HCT116 (cell line): ENCODE results near the gene PDE1C. TPM values are rescaled to one million over a fixed set of nuclear protein-coding genes. Genes with fewer than 3 reads are reported as not detected.

Source experiments
- ATAC-seq: fragments of 200-7000 bp; cut with Tn5 transposase; 2 replicates; pipeline ENCODE4 v1.9.1; 2020; ENCODE audit warnings: mild to moderate bottlenecking, moderate library complexity
- BruUV-seq: library from RNA; stranded (reverse); fragments of 400-500 nt; replicated peaks from 2 replicates; lab custom pipeline; 2021; lab: Mats Ljungman, UMichigan
- CTCF ChIA-PET: fragments of 300-600 bp; sonication (Branson Sonifier 250); formaldehyde crosslinking; loops from one replicate; lab custom pipeline; 2021; ENCODE audit warnings: antibody characterized with exemption; lab: Charles Lee
- POLR2A ChIA-PET: fragments of 300-600, 350-600 bp; sonication (Branson Sonifier 250); formaldehyde crosslinking; loops from one replicate; lab custom pipeline; 2021; ENCODE audit warnings: antibody characterized with exemption; lab: Charles Lee
- RAD21 ChIA-PET, 2 experiments: fragments of 300-600 bp; sonication (Branson Sonifier 250); formaldehyde crosslinking; loops; one replicate each; lab custom pipeline; 2023; ENCODE audit warnings: low total read pairs in 2 of 2; ENCODE audit not compliant: uncharacterized antibody in 2 of 2, unreplicated experiment in 2 of 2, low non-redundant PET in 1 of 2; lab: Charles Lee
- DNase-seq: peaks from one replicate; pipeline ENCODE4 v3.0.0-alpha.2; 2010; ENCODE audit warnings: low read depth, low spot score
- H2AFZ ChIP-seq: fragments of 200-600 bp; shearing (Covaris generic), sonication (generic); 2 replicates; pipeline ENCODE4 v1.6.1; 2017; ENCODE audit warnings: low read depth, mixed run types, mixed read lengths, antibody characterized with exemption, low read length; ENCODE audit not compliant: poor library complexity, severe bottlenecking
- H3K27ac ChIP-seq: 2 replicates; pipeline ENCODE4 v1.5.1; 2012; ENCODE audit warnings: low read depth, low read length
- H3K27me3 ChIP-seq: fragments of 200-600 bp; sonication (generic); 2 replicates; pipeline ENCODE4 v1.6.1; 2016; ENCODE audit warnings: mixed run types, low read length, mixed read lengths; ENCODE audit not compliant: insufficient read depth
- H3K36me3 ChIP-seq, 2 experiments: fragments of 200-500 bp in 1 of 2; fragments of 200-600 bp in 1 of 2; sonication (Bioruptor generic) in 1 of 2; sonication (generic) in 1 of 2; 2 replicates each; pipeline versions ENCODE4 v1.5.1 to v1.6.1; 2014 to 2016; ENCODE audit warnings: low read length in 2 of 2, inconsistent platforms in 1 of 2, mixed read lengths in 1 of 2, mixed run types in 1 of 2; ENCODE audit not compliant: insufficient read depth in 2 of 2, control insufficient read depth in 1 of 2
- H3K4me1 ChIP-seq, 2 experiments: fragments of 200-600 bp in 1 of 2; sonication (generic) in 1 of 2; 2 replicates each; pipeline versions ENCODE4 v1.5.1 to v1.6.1; 2012 to 2017; ENCODE audit warnings: low read length in 2 of 2, inconsistent platforms in 1 of 2, mild to moderate bottlenecking in 1 of 2, mixed read lengths in 1 of 2, mixed run types in 1 of 2, moderate library complexity in 1 of 2; ENCODE audit not compliant: insufficient read depth in 2 of 2, control insufficient read depth in 1 of 2
- H3K4me2 ChIP-seq: fragments of 200-600 bp; sonication (generic); 2 replicates; pipeline ENCODE4 v1.6.1; 2017; ENCODE audit warnings: mixed run types, low read length, mixed read lengths
- H3K4me3 ChIP-seq, 2 experiments: fragments of 200-600 bp in 1 of 2; sonication (generic) in 1 of 2; replicated peaks in 1 of 2; 2 replicates each; pipeline ENCODE4 v1.5.1; 2011 to 2016; ENCODE audit warnings: low read length in 2 of 2, control low read depth in 1 of 2, low read depth in 1 of 2, mild to moderate bottlenecking in 1 of 2, mixed read lengths in 1 of 2, mixed run types in 1 of 2
- H3K79me2 ChIP-seq: fragments of 200-600 bp; sonication (generic); 2 replicates; pipeline ENCODE4 v1.6.1; 2017; ENCODE audit warnings: mild to moderate bottlenecking, mixed run types, low read length, moderate library complexity, mixed read lengths; ENCODE audit not compliant: insufficient read depth
- H3K9ac ChIP-seq: fragments of 200-600 bp; sonication (generic); 2 replicates; pipeline ENCODE4 v1.6.1; 2016; ENCODE audit warnings: low read length, mixed read lengths
- H3K9me2 ChIP-seq: fragments of 200-600 bp; sonication (generic), shearing (Covaris generic); 2 replicates; pipeline ENCODE4 v1.6.1; 2017; ENCODE audit warnings: mixed run types, mild to moderate bottlenecking, moderate library complexity; ENCODE audit not compliant: insufficient read depth
- H3K9me3 ChIP-seq, 2 experiments: fragments of 200-500 bp in 1 of 2; fragments of 200-600 bp in 1 of 2; sonication (Bioruptor generic) in 1 of 2; sonication (generic) in 1 of 2; 2 replicates each; pipeline ENCODE4 v1.6.1; 2014 to 2017; ENCODE audit warnings: low read length in 2 of 2, mixed read lengths in 2 of 2, inconsistent platforms in 1 of 2, low read depth in 1 of 2, mild to moderate bottlenecking in 1 of 2, mixed run types in 1 of 2, moderate library complexity in 1 of 2; ENCODE audit not compliant: control insufficient read depth in 1 of 2, insufficient read depth in 1 of 2
- H4K20me1 ChIP-seq: fragments of 200-600 bp; sonication (generic), shearing (Covaris generic); 2 replicates; pipeline ENCODE4 v1.6.1; 2017; ENCODE audit warnings: mixed run types, mild to moderate bottlenecking, moderate library complexity; ENCODE audit not compliant: insufficient read depth
- CBX3 ChIP-seq: IDR thresholded peaks from 2 replicates; pipeline ENCODE4 v1.6.1; 2012; ENCODE audit warnings: low read depth
- CEBPB ChIP-seq: IDR thresholded peaks from 2 replicates; pipeline ENCODE4 v1.6.1; 2012; ENCODE audit warnings: low read depth
- EGR1 ChIP-seq: IDR thresholded peaks from 2 replicates; pipeline ENCODE4 v1.6.1; 2012; ENCODE audit warnings: low read depth
- ELF1 ChIP-seq: IDR thresholded peaks from 2 replicates; pipeline ENCODE4 v1.6.1; 2012; ENCODE audit warnings: low read depth, borderline replicate concordance
- EZH2 ChIP-seq: fragments of 200-600 bp; sonication (generic); IDR thresholded peaks from 2 replicates; pipeline ENCODE4 v1.6.1; 2017; ENCODE audit warnings: antibody characterized with exemption, mixed run types
- EZH2phosphoT487 ChIP-seq: fragments of 200-600 bp; IDR thresholded peaks from 2 replicates; pipeline ENCODE4 v1.6.1; 2018; ENCODE audit warnings: antibody characterized with exemption, borderline replicate concordance
- FOSL1 ChIP-seq: IDR thresholded peaks from 2 replicates; pipeline ENCODE4 v1.6.1; 2012; ENCODE audit warnings: low read depth
- JUND ChIP-seq: IDR thresholded peaks from 2 replicates; pipeline ENCODE4 v1.6.1; 2012
- POLR2A ChIP-seq: IDR thresholded peaks from 2 replicates; pipeline ENCODE4 v1.7.0; 2011; ENCODE audit warnings: borderline replicate concordance; ENCODE audit not compliant: insufficient read depth, insufficient read length; ENCODE audit errors: extremely low read depth
- POLR2AphosphoS5 ChIP-seq: IDR thresholded peaks from 2 replicates; pipeline ENCODE4 v1.6.1; 2011; ENCODE audit warnings: mild to moderate bottlenecking, low read depth, low read length, moderate library complexity
- RAD21 ChIP-seq: IDR thresholded peaks from 2 replicates; pipeline ENCODE4 v1.6.1; 2012; ENCODE audit warnings: low read depth, mild to moderate bottlenecking
- SIN3A ChIP-seq: IDR thresholded peaks from 2 replicates; pipeline ENCODE4 v1.6.1; 2012; ENCODE audit warnings: low read depth
- SP1 ChIP-seq: IDR thresholded peaks from 2 replicates; pipeline ENCODE4 v1.6.1; 2012; ENCODE audit warnings: low read depth
- SRF ChIP-seq: IDR thresholded peaks from 2 replicates; pipeline ENCODE4 v1.6.1; 2012; ENCODE audit warnings: low read depth
- TCF7L2 ChIP-seq: IDR thresholded peaks from 2 replicates; pipeline ENCODE4 v1.7.0; 2011; ENCODE audit warnings: borderline replicate concordance, inconsistent platforms; ENCODE audit not compliant: insufficient read depth, insufficient read length; ENCODE audit errors: extremely low read depth
- YY1 ChIP-seq: IDR thresholded peaks from 2 replicates; pipeline ENCODE4 v1.6.1; 2011; ENCODE audit warnings: low read length, low read depth, moderate library complexity, mild to moderate bottlenecking; ENCODE audit not compliant: insufficient replicate concordance; ENCODE audit errors: extremely low read depth
- ZFX ChIP-seq: fragments of 450-650 bp; IDR thresholded peaks from 2 replicates; pipeline ENCODE4 v1.6.1; 2017
- ZNF274 ChIP-seq: fragments of 200-500 bp; sonication (Bioruptor generic); IDR thresholded peaks from 2 replicates; pipeline ENCODE4 v1.6.1; 2014; ENCODE audit warnings: mild to moderate bottlenecking, low read depth, low read length, inconsistent platforms
- intact Hi-C: fragments of 100-400 bp; cut with micrococcal nuclease; formaldehyde crosslinking; loops from 2 replicates; pipeline ENCODE4 v1.10.0; 2022
- total RNA-seq: library from RNA; stranded (reverse); gene quantifications from one replicate; pipeline ENCODE4 v1.2.1, GENCODE V29; 2021; ENCODE audit not compliant: unreplicated experiment
- TF ChIP-seq, protein P1 (sequence below): IDR thresholded peaks from 2 replicates; pipeline ENCODE4 v1.6.1; 2012

Gene PDE1C
- total RNA-seq, 1 experiment from 2014 or later, result 0.17 TPM

DNA sequence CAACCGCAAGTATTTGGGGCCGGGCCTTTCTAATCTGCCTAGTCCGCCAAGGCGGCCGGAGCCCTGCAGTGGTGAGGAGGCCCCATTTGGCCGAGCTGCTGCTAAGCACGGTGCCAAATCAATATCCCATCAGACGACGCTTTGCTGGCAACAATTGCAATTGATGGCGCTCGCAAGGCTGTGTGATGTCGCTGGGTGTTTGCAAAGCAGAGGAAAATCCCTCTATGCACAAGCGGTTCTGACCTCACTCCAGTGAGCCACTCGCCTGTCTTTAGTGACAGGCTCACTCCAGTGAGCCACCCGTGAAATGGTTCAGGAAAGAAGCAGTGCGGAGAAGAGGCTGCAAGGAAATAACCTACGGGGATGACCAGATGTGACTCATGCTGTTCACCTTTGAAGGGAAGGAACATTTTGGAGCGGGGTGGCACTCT lies 18.3 kb upstream of the PDE1C start (continued):
- TF ChIP-seq POLR2A, result no peak
- TF ChIP-seq, protein P1, sequence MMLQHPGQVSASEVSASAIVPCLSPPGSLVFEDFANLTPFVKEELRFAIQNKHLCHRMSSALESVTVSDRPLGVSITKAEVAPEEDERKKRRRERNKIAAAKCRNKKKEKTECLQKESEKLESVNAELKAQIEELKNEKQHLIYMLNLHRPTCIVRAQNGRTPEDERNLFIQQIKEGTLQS, result no peak
- no peak for TF ChIP-seq EZH2
- TF ChIP-seq RAD21, result no peak
- TF ChIP-seq POLR2AphosphoS5, result no peak
- no peak for TF ChIP-seq TCF7L2
- no peak for TF ChIP-seq CBX3
- TF ChIP-seq EZH2phosphoT487, result no peak
- TF ChIP-seq SRF, result no peak
- TF ChIP-seq, all 23 proteins: peak for 0

DNA sequence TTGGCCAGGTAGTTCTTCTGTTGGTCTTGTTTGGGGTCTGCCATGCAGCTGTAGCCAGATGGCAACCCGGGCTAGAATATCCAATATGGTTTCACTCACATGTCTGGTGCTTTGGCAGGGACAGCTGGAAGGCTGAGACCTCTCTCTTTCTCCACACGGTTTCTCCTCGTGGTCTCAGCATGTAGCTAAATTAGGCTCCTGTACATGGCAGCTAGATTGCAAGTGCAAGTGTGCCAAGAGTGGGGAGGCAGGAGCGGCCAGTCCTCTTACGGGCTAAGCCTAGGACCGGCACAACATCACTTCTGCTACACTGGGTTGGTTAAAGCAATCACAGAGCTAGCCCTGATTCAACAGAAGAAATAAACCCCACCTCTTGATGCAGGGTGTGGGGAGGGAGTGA lies 9.3 kb upstream of the PDE1C start:
- no peak for DNase-seq
- Histone ChIP-seq H3K27ac (no peak overlapping the region), H3K79me2 (no peaks in the 10 kb centered on the region), H3K36me3 (no peaks in the 10 kb centered on the region)
- POLR2A ChIA-PET, result no interaction called here
- TF ChIP-seq, protein P1, result no peak
- no peak for TF ChIP-seq SIN3A
- TF ChIP-seq YY1, result no peak
- TF ChIP-seq CBX3, result no peak
- no peak for TF ChIP-seq RAD21
- TF ChIP-seq EZH2, result no peak
- no peak for TF ChIP-seq JUND
- TF ChIP-seq POLR2A, result no peak
- TF ChIP-seq ZFX, result no peak
- no peak for TF ChIP-seq FOSL1
- TF ChIP-seq POLR2AphosphoS5, result no peak
- TF ChIP-seq ZNF274, result no peak
- no peak for TF ChIP-seq CEBPB
- no peak for TF ChIP-seq ELF1
- no peak for TF ChIP-seq SP1
- no peak for TF ChIP-seq EGR1
- TF ChIP-seq, all 23 proteins: peak for 0
- Histone ChIP-seq H3K4me3 (no peak overlapping the region), H3K9me2 (no peaks in the 10 kb centered on the region), H3K4me1 (no peaks in the 10 kb centered on the region), H3K9me3 (no peaks in the 10 kb centered on the region), H4K20me1 (no peaks in the 10 kb centered on the region), H2AFZ (no peak overlapping the region), H3K27me3 (no peaks in the 10 kb centered on the region), H3K9ac (no peak overlapping the region), H3K4me2 (no peak overlapping the region)
- no peak for ATAC-seq
- CTCF ChIA-PET, result no interaction called here
- BruUV-seq, result no TSS peak
- intact Hi-C loops, result no loop called here
- RAD21 ChIA-PET, result no interaction called here
